OCI-LY1 (cell line): ENCODE results near the gene ATIC.

Experiments used
- H2AFZ ChIP-seq: fragments of 200-600 bp; sonication (generic), shearing (Covaris generic); 2 replicates; pipeline ENCODE4 v1.6.0; 2014; ENCODE audit warnings: antibody characterized with exemption, mild to moderate bottlenecking, low read length
- H3F3A ChIP-seq: fragments of 200-600 bp; sonication (generic), shearing (Covaris generic); 2 replicates; pipeline ENCODE4 v1.6.0; 2014; ENCODE audit warnings: mild to moderate bottlenecking, antibody characterized with exemption, low read length, moderate library complexity; ENCODE audit not compliant: insufficient read depth
- H3K27ac ChIP-seq: fragments of 200-600 bp; sonication (generic); 2 replicates; pipeline ENCODE4 v1.5.1; 2014; ENCODE audit warnings: low read length, mixed run types, mild to moderate bottlenecking, low read depth; ENCODE audit not compliant: poor library complexity, severe bottlenecking
- H3K27me3 ChIP-seq: fragments of 200-600 bp; sonication (generic); 2 replicates; pipeline ENCODE4 v1.6.0; 2014; ENCODE audit warnings: antibody characterized with exemption, mild to moderate bottlenecking, low read length, moderate library complexity; ENCODE audit not compliant: insufficient read depth
- H3K36me3 ChIP-seq: fragments of 200-600 bp; sonication (generic); 2 replicates; pipeline ENCODE4 v1.6.1; 2014; ENCODE audit warnings: mild to moderate bottlenecking, antibody characterized with exemption, low read length, moderate library complexity, mixed read lengths; ENCODE audit not compliant: insufficient read depth
- H3K4me1 ChIP-seq: fragments of 200-600 bp; sonication (generic); 2 replicates; pipeline ENCODE4 v1.5.1; 2014; ENCODE audit warnings: mild to moderate bottlenecking, low read length, moderate library complexity; ENCODE audit not compliant: insufficient read depth, severe bottlenecking
- H3K4me2 ChIP-seq: fragments of 200-600 bp; sonication (generic), shearing (Covaris generic); 2 replicates; pipeline ENCODE4 v1.6.1; 2014; ENCODE audit warnings: low read length
- H3K4me3 ChIP-seq: fragments of 200-600 bp; sonication (generic); 2 replicates; pipeline ENCODE4 v1.5.1; 2014; ENCODE audit warnings: low read length, low read depth, mild to moderate bottlenecking, mixed read lengths; ENCODE audit not compliant: poor library complexity, severe bottlenecking
- H3K79me2 ChIP-seq: fragments of 200-600 bp; shearing (Covaris generic); 2 replicates; pipeline ENCODE4 v1.6.1; 2016; ENCODE audit warnings: mixed run types, low read length, mixed read lengths; ENCODE audit not compliant: insufficient read depth
- H3K9ac ChIP-seq: fragments of 200-600 bp; sonication (generic), shearing (Covaris generic); 2 replicates; pipeline ENCODE4 v1.6.1; 2014; ENCODE audit warnings: mild to moderate bottlenecking, low read length, mixed read lengths
- H3K9me2 ChIP-seq: fragments of 200-600 bp; sonication (generic), shearing (Covaris generic); 2 replicates; pipeline ENCODE4 v1.6.1; 2014; ENCODE audit warnings: low read depth, mild to moderate bottlenecking, low read length, mixed read lengths
- H3K9me3 ChIP-seq: fragments of 200-600 bp; shearing (Covaris generic); 2 replicates; pipeline ENCODE4 v1.6.1; 2014; ENCODE audit warnings: low read length, mixed read lengths
- H4K20me1 ChIP-seq: fragments of 200-600 bp; sonication (generic), shearing (Covaris generic); 2 replicates; pipeline ENCODE4 v1.6.0; 2016; ENCODE audit warnings: mild to moderate bottlenecking, low read length; ENCODE audit not compliant: insufficient read depth
- EZH2 ChIP-seq: fragments of 200-600 bp; sonication (generic), shearing (Covaris generic); IDR thresholded peaks from 2 replicates; pipeline ENCODE4 v1.8.0; 2017; ENCODE audit warnings: borderline replicate concordance, mixed run types, mild to moderate bottlenecking, antibody characterized with exemption, low read length, moderate library complexity, mixed read lengths
- TF ChIP-seq, protein P1 (sequence below): fragments of 200-600 bp; sonication (generic), shearing (Covaris generic); IDR thresholded peaks from 2 replicates; pipeline ENCODE4 v1.5.1; 2017; ENCODE audit warnings: mild to moderate bottlenecking, antibody characterized with exemption, low read length, moderate library complexity, mixed read lengths

ATIC gene

DNA sequence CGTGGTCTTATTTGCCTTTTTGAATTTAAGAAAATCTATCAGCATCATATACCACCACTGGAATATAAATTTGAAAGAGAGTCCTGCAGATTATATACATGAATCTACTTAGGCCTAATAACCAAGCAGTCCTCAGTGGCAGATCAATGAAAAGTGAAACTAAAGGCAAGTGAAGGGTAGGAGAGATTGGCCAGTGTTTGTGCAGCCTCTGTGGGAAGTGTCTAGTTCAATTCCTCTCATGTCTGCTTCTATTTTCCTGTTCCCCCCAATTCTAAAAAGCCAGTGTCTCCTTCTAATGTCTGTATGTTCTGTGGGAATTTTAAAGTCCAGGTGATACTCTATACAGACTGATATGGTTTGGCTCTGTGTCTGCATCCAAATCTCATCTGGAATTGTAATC, 62.1 kb downstream of the ATIC start:
- H3K9ac ChIP-seq = no peak overlapping the region
- H3K36me3 ChIP-seq = peaks cover 12% of the 10 kb centered on the region
- no peak for TF ChIP-seq EZH2
- H3K9me2 ChIP-seq = no peaks in the 10 kb centered on the region
- no peaks in the 10 kb centered on the region for H3K9me3 ChIP-seq
- H2AFZ ChIP-seq = no peak overlapping the region
- H3K79me2 ChIP-seq = no peaks in the 10 kb centered on the region
- no peaks in the 10 kb centered on the region for H4K20me1 ChIP-seq
- no peak overlapping the region for H3K4me3 ChIP-seq
- no peak overlapping the region for H3K4me2 ChIP-seq
- no peaks in the 10 kb centered on the region for H3K27me3 ChIP-seq
- no peaks in the 10 kb centered on the region for H3K4me1 ChIP-seq
- no peak overlapping the region for H3K27ac ChIP-seq
- no peaks in the 10 kb centered on the region for H3F3A ChIP-seq

DNA sequence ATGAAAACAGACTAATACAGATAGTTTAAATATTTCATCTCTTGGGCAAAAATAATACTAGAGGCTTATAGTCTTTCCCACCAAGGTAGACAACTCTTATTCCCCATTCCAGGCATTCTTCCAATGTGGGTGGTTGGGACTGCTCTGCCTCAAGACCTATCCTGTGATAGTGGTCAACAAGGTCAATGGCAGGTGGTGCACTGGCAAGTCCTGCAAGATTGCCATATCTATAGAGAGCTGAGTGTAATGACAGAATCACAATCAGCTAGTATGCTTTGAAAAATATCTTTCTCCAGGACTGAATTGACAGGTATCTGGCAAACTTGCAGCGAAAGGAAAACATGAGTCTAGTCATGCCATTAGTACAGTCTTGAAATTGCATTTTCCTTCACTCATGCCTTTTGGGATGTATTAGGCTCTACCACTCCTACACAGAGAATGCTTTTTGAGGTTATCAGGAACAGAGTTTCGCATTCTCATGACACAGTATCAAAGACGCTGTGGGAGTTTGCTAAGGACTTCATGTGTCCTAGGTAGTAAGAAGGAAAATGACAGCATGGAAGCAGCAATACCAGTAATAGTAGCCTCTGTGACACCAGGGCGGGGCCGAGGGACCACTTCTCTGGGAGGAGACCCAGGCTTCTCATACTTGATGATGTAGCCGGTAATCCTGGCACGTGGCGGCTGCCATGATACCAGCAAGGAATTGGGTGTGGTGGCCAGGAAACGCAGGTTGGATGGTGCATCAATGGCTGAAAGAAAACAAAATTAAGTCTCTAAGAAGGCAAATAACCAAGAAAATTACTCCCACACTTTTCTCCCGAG, 63.0 kb downstream of the ATIC start:
- no peaks in the 10 kb centered on the region for H4K20me1 ChIP-seq
- no peaks in the 10 kb centered on the region for H3K27me3 ChIP-seq
- H3K9me2 ChIP-seq = no peaks in the 10 kb centered on the region
- H3K9ac ChIP-seq = no peak overlapping the region
- H3K27ac ChIP-seq = no peak overlapping the region
- no peak overlapping the region for H3K4me2 ChIP-seq
- H3K36me3 ChIP-seq = peaks cover 12% of the 10 kb centered on the region
- no peaks in the 10 kb centered on the region for H3K9me3 ChIP-seq
- H2AFZ ChIP-seq = no peak overlapping the region
- H3F3A ChIP-seq = no peaks in the 10 kb centered on the region
- H3K79me2 ChIP-seq = no peaks in the 10 kb centered on the region
- no peak overlapping the region for H3K4me3 ChIP-seq
- no peaks in the 10 kb centered on the region for H3K4me1 ChIP-seq
- TF ChIP-seq, protein P1, sequence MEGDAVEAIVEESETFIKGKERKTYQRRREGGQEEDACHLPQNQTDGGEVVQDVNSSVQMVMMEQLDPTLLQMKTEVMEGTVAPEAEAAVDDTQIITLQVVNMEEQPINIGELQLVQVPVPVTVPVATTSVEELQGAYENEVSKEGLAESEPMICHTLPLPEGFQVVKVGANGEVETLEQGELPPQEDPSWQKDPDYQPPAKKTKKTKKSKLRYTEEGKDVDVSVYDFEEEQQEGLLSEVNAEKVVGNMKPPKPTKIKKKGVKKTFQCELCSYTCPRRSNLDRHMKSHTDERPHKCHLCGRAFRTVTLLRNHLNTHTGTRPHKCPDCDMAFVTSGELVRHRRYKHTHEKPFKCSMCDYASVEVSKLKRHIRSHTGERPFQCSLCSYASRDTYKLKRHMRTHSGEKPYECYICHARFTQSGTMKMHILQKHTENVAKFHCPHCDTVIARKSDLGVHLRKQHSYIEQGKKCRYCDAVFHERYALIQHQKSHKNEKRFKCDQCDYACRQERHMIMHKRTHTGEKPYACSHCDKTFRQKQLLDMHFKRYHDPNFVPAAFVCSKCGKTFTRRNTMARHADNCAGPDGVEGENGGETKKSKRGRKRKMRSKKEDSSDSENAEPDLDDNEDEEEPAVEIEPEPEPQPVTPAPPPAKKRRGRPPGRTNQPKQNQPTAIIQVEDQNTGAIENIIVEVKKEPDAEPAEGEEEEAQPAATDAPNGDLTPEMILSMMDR = no peak
- TF ChIP-seq EZH2 = no peak

DNA sequence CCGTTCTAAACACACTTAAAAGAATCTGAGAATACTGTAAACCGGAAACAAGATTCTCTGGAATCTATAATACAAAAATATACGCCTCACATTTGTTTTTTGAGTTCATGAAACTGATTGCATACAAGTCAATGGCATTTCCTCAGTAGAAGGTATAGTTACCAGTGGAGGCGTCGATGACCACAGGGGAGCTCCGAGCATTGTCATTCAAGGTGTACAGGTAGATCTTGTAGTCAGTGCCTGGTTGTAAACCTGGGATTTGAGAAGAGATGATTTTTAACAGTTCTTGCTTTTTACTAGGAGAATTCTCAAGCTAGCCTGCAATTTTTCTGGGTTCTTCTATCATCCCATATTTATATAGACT, 63.6 kb downstream of the ATIC start:
- H3K4me2 ChIP-seq = no peak overlapping the region
- H3K9ac ChIP-seq = no peak overlapping the region
- no peak overlapping the region for H3K4me3 ChIP-seq
- no peaks in the 10 kb centered on the region for H3F3A ChIP-seq
- no peaks in the 10 kb centered on the region for H3K4me1 ChIP-seq
- H3K9me2 ChIP-seq = no peaks in the 10 kb centered on the region
- no peak overlapping the region for H2AFZ ChIP-seq
- TF ChIP-seq, protein P1 = no peak
- TF ChIP-seq EZH2 = no peak
- H3K79me2 ChIP-seq = no peaks in the 10 kb centered on the region
- peaks cover 12% of the 10 kb centered on the region for H3K36me3 ChIP-seq
- H3K9me3 ChIP-seq = no peaks in the 10 kb centered on the region
- no peak overlapping the region for H3K27ac ChIP-seq
- no peaks in the 10 kb centered on the region for H4K20me1 ChIP-seq
- H3K27me3 ChIP-seq = no peaks in the 10 kb centered on the region
